A673 (cell line): Measurements from ENCODE around the gene LSM6.

Experiments used
- EZH2 ChIP-seq: fragments of 200-600 bp; sonication (generic); IDR thresholded peaks from 2 replicates; pipeline ENCODE4 v1.6.1; 2017; ENCODE audit warnings: borderline replicate concordance, low read depth, mild to moderate bottlenecking, mixed read lengths, antibody characterized with exemption, low read length; ENCODE audit not compliant: poor library complexity, severe bottlenecking
- TF ChIP-seq, protein P1 (sequence below): fragments of 300-800, 200-600 bp; sonication (generic); conservative IDR thresholded peaks from 2 replicates; pipeline ENCODE4 v1.5.1; 2017; ENCODE audit warnings: low read depth, mild to moderate bottlenecking, antibody characterized with exemption, low read length, moderate library complexity, mixed read lengths

DNA sequence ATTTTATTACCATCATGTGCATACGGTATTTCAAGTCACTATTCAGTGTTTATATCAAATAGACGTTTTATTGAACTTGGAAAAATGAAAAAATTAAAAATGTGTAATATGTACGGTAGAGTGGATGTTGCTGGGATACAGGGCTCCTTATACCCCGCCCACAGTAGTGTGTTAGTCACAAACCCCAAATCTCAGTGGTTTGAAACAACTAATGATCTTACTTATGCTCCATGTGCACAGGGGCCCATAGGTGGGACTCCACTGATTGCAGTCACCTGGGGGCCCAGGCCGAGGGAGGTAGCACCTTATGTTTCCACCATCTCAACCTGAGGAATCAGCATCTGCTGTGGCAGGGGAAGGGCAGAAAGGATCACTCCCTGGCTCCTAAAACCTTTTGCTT lies 18.1 kb downstream of the LSM6 start:
- TF ChIP-seq EZH2: no peak
- TF ChIP-seq, protein P1, sequence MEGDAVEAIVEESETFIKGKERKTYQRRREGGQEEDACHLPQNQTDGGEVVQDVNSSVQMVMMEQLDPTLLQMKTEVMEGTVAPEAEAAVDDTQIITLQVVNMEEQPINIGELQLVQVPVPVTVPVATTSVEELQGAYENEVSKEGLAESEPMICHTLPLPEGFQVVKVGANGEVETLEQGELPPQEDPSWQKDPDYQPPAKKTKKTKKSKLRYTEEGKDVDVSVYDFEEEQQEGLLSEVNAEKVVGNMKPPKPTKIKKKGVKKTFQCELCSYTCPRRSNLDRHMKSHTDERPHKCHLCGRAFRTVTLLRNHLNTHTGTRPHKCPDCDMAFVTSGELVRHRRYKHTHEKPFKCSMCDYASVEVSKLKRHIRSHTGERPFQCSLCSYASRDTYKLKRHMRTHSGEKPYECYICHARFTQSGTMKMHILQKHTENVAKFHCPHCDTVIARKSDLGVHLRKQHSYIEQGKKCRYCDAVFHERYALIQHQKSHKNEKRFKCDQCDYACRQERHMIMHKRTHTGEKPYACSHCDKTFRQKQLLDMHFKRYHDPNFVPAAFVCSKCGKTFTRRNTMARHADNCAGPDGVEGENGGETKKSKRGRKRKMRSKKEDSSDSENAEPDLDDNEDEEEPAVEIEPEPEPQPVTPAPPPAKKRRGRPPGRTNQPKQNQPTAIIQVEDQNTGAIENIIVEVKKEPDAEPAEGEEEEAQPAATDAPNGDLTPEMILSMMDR: no peak
